DMS79 (cell line): ENCODE measurements around the gene EYS.
"Not testable (repeated sequence)": the region's sequence is repeated elsewhere in the genome, so short reads cannot be mapped to it uniquely, and the experiment has no call there.

Experiments used
- DNase-seq: peaks from one replicate; lab custom pipeline; 2025; lab: John Stamatoyannopoulos, UW

EYS gene

DNA sequence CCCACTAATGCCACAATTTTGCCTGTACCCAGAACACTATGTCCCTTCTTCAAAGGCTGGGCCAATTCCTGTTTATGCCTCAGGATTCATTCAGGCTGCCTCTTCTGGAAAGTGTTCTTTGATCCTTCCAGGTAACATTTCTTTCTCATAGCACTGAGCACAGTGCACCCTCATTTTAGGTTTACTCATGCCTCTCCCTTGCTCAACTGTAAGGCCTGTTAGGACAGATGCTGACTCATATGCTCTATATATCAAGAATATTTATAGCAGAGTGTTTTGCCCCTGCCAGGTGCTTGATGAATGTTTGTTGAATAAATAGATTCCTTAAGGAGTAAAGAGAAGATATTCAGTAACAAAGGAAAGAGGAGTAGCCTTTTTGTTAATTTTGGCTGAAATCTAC lies 1807.5 kb downstream of the EYS start:
- DNase-seq, result no peak

DNA sequence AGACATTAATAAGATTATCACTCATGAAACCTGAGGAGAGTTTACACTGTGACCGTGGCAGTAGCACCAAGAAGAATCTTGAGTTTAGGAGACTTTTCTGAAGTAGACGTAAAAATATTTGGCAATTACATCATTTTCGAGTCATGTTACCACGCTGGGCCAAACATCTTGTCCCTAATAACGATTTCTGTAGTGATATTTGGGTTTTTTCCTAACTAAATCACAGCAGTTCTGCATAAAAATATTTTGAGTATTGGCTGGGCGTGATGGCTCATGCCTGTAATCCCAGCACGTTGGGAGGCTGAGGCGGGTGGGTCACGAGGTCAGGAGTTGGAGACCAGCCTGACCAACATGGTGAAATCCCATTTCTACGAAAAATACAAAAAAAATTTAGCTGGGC lies 1809.1 kb downstream of the EYS start:
- no peak for DNase-seq

DNA sequence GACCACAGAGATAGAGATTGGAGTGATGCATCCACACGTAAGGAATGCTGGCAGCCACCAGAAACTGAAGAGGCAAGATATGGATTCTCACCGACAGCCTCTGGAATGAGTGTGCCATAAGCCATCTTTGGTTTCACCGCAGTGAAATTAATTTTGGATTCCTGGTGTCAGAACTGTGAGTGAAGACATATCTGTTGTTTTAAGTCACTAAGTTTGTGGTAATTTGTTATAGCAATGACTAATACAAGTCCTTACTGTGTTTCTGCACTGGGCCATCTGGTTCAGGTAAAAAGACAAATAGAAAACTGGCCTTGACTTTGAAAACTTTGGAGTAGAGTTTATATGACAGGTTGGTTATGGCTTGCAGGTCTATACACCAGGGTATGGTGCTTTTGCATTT lies 1809.6 kb downstream of the EYS start:
- DNase-seq, result no peak

DNA sequence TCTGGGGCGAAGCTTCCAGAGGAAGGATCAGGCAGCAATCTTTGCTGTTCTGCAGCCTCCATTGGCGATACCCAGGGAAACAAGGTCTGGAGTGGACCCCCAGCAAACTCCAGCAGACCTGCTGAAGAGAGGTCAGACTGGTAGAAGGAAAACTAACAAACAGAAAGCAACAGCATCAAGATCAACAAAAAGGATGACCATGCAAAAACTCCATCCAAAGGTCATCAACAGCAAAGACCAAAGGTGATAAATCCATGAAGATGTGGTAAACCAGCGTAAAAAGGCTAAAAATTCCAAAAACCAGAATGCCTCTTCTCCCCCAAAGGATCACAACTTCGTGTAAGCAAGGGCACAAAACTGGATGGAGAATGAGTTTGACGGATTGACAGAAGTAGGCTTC lies 1818.6 kb downstream of the EYS start:
- DNase-seq, result no peak

DNA sequence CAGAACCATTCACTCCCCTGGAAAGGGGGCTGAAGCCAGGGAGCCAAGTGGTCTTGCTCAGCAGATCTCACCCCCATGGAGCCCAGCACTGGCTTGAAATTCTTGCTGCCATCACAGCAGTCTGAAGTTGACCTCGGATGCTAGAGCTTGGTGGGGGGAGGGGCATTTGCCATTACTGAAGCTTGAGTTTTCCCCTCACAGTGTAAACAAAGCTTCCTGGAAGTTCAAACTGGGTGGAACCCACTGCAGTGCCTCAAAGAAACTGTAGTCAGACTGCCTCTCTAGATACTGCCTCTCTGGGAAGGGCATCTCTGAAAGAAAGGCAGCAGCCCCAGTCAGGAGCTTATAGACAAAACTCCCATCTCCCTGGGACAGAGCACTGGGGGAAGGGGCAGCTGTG lies 1819.2 kb downstream of the EYS start:
- not testable (repeated sequence) for DNase-seq

DNA sequence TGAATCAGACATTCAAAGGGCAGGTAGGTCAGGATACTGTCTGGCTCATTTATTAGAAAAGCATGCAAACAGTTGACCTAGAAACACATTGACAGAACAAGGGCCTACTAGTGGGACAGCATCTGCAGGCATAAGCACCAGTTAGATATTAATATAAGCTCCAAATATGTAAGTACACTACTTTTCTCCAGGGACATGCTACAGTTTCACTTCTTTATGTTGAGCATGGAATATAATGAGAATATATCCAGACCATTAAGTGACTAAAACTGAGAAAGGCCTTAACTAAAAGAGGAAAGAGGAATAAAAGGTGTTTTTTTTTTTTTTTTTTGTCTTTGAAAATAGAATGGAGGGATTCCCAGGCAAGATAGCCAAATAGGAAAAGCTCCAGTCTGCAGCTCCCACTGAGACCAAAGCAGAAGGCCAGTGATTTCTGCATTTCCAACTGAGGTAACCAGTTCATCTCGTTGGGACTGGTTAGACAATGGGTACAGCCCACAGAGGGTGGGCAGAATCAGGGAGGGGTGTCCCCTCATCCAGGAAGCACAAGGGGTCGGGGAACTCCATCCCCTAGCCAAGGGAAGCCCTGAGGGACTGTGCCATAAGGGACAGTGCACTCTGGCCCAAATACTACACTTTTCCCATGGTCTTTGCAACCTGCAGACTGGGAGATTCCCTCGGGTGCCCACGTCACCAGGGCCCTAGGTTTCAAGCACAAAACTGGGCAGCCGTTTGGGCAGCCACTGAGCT lies 1819.8 kb downstream of the EYS start:
- DNase-seq, result no peak

DNA sequence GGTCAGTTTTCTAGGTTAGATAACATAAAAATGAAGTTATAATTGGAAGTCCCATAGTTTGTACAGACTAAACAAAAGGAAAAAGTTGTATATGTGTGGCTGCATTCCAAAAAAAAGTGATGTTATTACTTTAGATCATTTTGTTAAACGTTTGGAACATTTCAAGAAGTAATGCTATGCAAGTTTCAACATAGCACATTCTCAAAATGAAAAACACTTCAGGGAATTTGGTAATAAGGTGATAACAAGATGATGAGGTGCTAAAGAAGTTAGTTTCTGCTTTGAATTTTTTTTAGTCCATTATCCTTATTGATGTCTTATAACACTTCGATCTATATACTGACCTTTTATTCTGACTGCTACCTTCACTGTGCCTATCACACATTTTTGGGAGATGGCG lies 1820.7 kb downstream of the EYS start:
- no peak for DNase-seq

DNA sequence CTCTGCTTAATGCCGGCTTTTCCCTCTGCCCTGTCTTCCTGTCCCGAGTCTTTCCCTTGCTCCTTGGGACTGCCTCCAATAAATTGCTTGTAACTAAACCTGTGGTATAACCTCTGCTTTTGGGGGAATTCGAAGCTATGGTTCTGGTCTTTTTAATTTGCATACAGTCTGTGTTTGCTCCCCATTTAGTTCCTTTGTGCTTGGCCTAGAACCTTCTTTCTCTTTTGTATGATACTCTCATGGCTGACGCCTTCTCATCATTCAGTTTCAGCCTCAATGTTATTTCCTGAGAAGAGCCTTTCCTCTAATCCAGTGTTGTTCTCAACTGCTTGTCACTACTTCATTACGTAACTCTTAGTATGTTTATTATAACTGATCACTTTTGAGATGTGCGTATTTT lies 1823.4 kb downstream of the EYS start:
- no peak for DNase-seq

DNA sequence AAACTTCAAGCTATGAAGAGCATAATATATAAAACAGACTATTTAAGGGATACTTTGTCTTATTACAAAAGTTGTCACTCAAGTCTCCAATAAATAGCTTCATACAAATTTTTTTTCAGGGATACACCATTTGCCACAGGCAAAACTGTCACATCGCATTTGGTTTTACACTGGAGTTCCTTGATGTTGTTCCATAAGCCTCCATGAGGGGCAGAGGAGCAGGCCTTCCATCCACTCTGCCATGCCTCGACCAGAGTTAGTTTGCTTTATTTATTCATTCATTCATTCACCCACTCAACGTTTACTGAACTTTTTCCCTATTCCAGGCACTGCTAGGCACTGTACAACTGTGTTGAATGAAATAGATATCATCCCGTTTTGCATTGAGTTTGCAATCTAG lies 1824.8 kb downstream of the EYS start:
- DNase-seq, result no peak

DNA sequence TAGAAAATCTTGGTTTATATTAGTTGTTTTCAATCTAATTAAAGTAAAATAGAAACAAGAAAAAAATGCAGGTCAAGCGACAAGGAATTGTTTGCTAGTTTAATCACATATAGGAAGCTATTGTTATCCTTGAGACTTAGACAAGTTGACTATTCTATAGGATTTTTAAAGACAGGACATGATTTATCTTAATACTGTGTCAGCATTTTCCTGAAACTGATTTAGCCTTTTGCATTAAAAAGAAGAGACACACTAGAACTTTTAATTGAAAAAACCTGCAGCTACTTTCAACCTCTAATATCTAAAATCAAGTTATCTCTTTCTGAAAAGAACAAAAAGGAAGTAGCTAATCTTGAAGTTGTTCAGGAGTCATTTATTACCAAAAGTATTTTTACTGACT lies 1825.2 kb downstream of the EYS start:
- no peak for DNase-seq

DNA sequence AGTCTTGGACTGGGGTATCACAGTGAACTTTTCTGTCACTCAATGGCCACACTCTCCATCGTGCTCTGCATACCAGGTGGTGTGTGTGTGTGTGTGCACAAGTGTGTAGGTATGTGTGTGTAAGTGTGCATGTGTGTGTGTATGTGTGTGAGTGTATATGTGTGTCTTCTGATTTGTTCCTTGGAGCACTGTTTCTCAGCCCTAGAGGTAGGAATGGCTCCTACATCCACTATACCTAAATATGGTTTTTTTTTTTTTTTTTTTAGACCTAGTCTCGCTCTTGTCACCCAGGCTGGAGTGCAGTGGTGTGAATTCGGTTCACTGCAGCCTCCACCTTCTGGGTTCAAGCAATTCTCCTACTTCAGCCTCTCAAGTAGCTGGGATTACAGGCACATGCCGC lies 1834.8 kb downstream of the EYS start:
- no peak for DNase-seq

DNA sequence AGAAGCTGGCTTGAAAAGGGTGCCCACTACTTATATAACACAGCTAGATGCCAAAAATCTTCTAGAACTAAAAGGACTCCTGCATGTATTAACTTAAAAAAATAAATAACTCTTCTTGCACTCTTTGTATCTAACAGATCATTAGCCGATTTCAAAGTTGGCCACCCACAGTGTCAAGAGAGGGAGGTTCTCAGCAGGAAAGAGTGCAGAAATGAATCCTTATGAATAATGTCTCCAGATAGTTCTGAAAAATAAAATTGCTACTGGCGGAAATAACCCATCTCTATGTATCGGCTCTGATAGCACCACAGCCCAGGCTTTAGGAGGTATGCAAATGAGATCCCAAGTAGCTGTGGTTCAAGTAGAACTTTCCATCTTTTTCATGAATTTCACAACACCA lies 1838.7 kb downstream of the EYS start:
- no peak for DNase-seq

DNA sequence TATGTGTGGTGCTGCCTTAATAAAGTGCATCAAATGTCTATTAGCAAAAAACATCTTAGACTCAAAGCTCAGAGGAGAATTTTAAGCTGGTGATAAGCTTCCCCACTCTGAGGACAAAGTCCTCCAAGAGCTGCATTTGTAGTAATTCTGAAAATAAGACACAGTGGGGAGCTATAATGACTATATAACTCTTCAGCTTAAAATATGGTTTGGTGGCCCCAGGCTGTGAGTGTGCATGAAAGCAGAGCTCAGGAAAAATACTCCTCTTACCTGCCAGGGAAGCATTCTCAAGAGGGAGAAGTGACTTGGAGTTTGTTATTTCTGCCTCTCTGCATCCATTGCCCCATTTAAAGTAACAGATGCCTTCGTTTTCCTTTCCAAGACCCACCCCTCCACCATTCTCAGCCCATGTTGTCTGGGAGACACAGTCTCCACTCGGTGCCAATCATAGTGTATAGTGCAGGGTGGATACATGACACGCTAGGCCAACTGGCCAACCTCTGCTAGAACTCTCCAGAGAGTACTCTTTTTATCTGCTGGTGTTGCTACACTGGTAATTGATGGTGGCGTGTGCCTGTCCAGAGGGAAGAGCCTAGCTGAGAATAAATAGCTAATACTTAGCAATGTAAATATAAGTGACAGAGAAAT lies 1842.2 kb downstream of the EYS start:
- no peak for DNase-seq

DNA sequence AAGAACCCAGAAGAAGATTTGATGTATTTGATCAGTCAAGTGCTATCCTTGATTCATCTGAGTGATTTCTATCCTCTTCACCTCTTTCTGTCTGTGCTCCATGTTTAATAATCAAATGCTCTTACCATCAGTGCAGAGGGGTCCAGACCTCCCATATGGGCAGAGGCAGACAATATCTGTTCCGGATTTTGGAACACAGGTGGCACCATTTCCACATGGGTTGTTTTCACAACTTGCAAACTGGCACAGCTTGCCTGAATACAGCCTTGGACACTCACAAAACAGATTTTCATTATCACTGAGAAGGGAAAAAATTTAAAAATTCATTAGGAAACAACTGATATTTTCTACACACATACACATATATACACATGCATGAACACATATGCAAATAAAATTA lies 1843.0 kb downstream of the EYS start:
- DNase-seq, result no peak

DNA sequence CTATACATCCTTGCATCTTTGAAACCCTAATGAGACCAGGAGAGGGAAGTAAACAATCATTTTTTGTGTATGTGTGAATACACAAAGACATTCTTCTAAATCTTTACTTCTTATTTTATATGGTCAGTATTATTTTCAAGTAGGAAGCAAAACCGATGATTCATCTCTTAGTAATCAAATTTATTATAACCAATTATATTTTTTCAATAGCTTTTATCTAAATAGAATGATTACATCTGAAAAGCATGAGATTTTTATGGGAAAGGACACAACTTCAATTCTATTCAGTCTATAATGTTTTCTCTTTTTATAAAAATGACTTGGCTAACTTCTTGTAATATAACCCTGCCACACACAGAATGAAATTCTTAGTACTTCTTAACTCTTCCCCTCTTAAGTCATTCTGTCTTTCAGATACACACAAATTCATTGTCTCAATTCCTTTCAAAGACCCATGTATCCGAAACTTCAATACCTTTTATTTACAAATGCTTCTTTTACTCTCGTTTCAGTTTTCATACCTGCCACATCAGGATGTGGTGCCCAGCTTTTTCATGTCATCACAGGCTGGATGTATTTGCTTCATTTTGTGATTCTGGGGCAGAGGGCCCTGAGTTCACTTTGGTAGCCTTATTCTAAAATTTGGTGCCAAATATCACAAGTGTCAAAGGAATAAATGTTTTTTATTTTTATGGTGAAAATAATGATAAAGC lies 1844.4 kb downstream of the EYS start:
- DNase-seq, result no peak

DNA sequence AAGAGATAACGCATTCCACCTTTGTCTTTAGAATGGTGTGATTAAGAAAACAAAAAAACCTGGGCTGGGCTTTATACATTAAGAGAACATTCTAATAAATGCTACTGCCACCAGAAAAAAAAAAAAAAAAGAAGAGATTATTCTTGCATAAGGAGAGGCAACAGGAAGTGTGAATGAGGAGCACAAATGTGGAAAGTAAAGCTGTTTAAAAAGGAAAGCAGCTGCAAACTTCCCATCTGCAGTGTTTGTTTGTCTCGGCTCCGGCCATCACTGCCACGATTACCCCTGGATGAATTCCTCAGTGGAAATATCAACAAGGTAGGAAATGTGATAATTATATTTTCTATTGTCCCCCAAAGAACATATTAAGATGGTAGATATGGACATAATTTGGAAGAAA lies 1847.5 kb downstream of the EYS start:
- no peak for DNase-seq

DNA sequence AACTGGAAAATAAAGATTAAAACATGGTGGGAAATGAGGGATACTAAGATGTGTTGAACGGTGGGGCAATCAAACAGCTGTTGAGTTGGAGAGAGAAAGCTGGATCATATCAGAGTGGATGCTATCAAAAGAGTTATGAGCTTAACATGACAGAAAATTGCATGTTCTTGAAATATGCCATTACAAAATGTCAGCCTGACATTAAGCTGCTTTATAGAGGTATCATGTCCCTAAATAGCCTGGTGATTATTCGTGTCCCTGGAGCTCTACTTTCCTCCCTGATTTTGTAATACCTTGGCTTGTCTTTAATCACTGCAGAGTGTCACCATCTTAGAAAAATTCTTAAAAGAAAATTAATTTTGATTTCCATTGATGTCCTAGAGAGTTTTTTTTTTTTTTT lies 1848.3 kb downstream of the EYS start:
- DNase-seq, result no peak

DNA sequence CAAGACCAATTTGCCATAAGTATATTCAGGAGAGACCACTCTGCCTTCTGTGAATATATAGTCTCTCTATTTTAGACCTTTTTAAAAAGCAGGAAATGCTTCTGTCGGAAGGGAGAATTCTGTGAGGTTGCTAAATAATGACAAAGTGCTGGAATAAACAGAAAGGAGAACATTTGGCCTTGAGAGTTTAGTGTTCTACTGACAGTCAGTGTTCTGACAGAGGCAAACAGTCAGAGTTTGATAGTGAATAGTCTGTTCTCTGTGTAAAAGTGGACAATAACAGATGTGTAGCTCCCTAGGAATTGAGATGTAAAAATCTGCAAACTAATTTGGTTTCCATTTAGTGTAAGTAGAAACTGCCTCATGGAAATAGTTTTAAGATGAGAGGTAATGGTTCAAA lies 1850.8 kb downstream of the EYS start:
- DNase-seq, result no peak

DNA sequence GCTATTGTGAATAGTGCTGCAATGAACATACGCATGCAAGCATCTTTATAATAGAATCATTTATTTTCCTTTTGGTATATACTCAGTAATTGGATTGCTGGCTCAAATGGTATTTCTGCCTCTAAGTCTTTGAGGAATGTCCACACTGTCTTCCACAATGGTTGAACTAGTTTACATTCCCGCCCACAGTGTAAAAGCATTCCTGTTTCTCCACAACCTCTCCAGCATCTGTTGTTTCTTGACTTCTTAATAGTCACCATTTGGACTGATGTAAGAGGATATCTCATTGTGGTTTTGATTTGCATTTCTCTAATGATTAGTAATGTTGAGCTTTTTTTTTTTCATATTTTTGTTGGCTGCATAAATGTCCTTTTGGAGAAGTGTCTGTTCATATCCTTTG lies 1862.7 kb downstream of the EYS start:
- DNase-seq, result no peak

DNA sequence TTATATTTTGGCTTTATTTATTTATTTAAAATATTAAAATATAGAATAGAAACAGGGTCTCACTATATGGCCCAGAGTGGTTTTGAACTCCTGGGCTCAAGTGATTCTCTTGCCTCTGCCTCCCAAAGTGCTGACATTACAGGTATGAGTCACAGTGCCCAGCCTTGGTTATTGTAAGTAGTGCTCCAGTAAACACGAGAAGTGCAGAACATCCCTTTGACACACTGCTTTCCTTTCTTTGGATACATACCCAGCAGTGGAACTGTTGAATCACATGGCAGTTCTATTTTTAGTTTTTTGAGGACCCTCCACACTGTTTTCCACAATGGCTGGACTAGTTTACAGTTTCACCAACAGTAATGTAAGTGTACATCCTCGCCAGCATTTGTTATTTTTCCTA lies 1867.5 kb downstream of the EYS start:
- DNase-seq, result no peak

DNA sequence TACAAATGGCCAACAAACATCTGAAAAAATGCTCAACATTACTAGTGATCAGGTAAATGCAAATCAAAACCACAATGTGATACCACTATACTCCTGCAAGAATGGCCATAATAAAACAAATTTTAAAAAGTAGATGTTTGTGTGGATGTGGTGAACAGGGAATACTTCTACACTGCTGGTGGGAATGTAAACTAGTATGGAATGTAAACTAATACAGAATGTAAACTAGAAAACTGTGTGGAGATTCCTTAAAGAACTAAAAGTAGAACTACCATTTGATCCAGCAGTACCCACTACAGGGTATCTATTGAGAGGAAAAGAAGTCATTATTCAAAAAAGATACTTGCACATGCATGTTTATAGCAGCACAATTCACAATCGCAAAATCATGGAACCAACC lies 1878.3 kb downstream of the EYS start:
- DNase-seq, result not testable (repeated sequence)

DNA sequence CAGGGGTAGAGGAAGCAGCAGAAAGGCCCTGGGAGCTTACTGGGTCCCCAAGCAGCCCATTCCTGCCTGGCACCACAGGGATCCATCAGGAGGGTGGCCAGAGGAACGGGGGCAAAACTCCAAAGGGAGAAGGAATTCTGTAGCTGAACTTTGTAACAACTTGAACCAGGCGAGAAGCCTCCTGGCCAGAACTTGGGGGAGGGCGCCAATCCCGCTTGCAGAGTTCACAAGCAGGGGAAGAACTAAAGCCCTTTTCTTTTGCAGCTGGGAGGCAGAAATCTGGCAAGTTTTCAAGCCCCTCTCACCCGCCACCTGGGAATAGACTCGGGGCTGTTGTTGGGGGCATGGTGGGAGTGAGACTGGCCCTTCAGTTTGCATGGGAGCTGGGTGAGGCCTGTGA lies 1882.3 kb downstream of the EYS start:
- no peak for DNase-seq

DNA sequence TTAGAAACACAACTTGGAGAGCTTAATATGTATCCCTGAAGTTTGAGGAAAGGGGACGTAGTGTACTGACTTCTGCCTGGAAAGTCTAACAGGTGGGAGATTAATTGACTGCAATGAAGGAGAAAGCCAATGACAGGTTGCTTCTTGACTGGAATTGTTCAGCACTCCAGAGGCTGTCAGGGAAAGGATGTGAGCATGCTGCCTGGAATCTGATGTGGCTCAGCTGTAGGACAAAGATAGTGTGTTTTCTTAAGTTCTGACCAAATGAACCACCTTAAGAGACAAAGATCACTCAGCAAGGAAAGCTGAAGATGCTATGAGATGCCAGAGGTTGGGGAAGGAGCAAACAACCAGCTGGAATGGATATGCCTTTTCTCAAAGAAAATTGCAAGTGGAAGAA lies 1885.6 kb downstream of the EYS start:
- no peak for DNase-seq

DNA sequence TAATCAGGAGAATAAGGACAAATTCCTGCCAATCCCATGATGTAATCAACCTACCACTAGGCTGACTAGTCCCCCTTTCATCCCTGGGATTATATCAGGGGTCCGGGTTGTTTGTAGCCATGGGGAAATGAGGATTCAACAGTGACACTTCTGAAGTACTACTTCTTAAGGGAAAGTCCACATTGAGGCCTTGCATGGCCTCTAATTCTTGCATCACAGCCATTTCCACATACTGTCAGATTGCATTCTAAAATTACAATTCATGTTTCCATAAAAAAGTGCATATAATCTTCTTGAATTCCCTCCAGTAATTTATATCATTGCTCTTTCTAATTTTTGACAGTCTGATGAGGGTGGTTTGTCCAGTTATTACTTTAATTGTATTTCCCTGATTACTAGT lies 1887.2 kb downstream of the EYS start:
- no peak for DNase-seq
